ENCODE results near the gene SLC35F6.

Gene SLC35F6

GRCh38 chr2:26724784-26725520, 39.1 kb upstream of the SLC35F6 start:
- TF ChIP-seq, protein P1, sequence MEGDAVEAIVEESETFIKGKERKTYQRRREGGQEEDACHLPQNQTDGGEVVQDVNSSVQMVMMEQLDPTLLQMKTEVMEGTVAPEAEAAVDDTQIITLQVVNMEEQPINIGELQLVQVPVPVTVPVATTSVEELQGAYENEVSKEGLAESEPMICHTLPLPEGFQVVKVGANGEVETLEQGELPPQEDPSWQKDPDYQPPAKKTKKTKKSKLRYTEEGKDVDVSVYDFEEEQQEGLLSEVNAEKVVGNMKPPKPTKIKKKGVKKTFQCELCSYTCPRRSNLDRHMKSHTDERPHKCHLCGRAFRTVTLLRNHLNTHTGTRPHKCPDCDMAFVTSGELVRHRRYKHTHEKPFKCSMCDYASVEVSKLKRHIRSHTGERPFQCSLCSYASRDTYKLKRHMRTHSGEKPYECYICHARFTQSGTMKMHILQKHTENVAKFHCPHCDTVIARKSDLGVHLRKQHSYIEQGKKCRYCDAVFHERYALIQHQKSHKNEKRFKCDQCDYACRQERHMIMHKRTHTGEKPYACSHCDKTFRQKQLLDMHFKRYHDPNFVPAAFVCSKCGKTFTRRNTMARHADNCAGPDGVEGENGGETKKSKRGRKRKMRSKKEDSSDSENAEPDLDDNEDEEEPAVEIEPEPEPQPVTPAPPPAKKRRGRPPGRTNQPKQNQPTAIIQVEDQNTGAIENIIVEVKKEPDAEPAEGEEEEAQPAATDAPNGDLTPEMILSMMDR (IDR thresholded peaks at IDR 0.05; ENCODE audit: low read length, missing control alignments) = no peak
- no peak for DNase-seq (ENCODE audit: low read depth)

GRCh38 chr2:26725521-26725820, 38.6 kb upstream of the SLC35F6 start:
- DNase-seq (ENCODE audit: low read depth) = no peak
- no peak overlapping the region for H3K4me3 ChIP-seq (replicated peaks; ENCODE audit: low read depth, low read length)
- TF ChIP-seq, protein P1 (IDR thresholded peaks at IDR 0.05; ENCODE audit: low read length, missing control alignments) = no peak

More at GRCh38 chr2:26724784-26725520, 39.1 kb upstream of the SLC35F6 start:
- no peak overlapping the region for H3K4me3 ChIP-seq (replicated peaks; ENCODE audit: low read depth, low read length)

DNA sequence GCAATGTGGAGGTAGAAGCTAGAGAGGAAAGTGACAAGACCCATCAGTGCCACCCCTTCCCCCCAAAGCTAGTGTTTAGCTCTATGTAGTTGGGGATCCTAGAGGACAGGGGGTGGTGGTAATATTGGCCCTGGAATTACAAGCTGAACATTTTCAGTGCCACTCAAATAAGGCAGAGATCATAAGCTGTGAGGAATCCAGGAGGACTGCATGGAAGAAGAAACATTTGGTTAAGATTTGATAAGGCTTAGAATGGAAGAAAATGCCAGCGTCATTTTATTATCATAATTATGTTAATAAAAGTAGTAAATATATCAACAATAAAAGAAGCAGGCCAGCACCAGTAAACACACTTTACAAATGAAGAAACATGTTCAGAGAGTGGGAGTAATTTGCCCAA, 37.9 kb upstream of the SLC35F6 start:
- no peak for DNase-seq (ENCODE audit: low read depth)
- H3K4me3 ChIP-seq (replicated peaks; ENCODE audit: low read depth, low read length) = no peak overlapping the region
- TF ChIP-seq, protein P1 (IDR thresholded peaks at IDR 0.05; ENCODE audit: low read length, missing control alignments) = no peak

DNA sequence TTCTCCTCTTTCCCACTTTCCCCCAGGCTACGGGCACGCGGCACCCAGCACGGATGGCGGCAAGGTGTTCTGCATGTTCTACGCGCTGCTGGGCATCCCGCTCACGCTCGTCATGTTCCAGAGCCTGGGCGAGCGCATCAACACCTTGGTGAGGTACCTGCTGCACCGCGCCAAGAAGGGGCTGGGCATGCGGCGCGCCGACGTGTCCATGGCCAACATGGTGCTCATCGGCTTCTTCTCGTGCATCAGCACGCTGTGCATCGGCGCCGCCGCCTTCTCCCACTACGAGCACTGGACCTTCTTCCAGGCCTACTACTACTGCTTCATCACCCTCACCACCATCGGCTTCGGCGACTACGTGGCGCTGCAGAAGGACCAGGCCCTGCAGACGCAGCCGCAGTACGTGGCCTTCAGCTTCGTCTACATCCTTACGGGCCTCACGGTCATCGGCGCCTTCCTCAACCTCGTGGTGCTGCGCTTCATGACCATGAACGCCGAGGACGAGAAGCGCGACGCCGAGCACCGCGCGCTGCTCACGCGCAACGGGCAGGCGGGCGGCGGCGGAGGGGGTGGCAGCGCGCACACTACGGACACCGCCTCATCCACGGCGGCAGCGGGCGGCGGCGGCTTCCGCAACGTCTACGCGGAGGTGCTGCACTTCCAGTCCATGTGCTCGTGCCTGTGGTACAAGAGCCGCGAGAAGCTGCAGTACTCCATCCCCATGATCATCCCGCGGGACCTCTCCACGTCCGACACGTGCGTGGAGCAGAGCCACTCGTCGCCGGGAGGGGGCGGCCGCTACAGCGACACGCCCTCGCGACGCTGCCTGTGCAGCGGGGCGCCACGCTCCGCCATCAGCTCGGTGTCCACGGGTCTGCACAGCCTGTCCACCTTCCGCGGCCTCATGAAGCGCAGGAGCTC, 36.2 kb upstream of the SLC35F6 start:
- H3K4me3 ChIP-seq (replicated peaks; ENCODE audit: low read depth, low read length) = no peak overlapping the region
- DNase-seq (ENCODE audit: low read depth) = no peak
- TF ChIP-seq, protein P1 (IDR thresholded peaks at IDR 0.05; ENCODE audit: low read length, missing control alignments) = peak; percentile 9

DNA sequence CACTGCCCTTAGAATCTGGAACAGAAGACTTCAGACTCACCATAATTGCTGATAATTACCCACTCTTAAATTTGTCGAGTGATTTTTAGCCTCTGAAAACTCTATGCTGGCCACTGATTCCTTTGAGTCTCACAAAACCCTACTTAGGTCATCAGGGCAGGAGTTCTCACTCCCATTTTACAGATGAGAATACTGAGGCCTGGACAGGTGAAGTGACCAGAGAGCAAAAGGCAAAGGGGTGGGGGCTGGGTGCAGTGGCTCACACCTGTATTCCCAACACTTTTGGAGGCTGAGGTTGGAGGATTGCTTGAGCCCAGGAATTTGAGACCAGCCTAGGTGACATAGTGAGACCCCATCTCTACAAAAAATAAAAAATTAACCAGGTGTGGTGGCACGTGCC, 34.8 kb upstream of the SLC35F6 start:
- H3K4me3 ChIP-seq (replicated peaks; ENCODE audit: low read depth, low read length) = no peak overlapping the region
- TF ChIP-seq, protein P1 (IDR thresholded peaks at IDR 0.05; ENCODE audit: low read length, missing control alignments) = no peak
- DNase-seq (ENCODE audit: low read depth) = no peak

- no peak for DNase-seq (ENCODE audit: low read depth)
- no peak overlapping the region for H3K4me3 ChIP-seq (replicated peaks; ENCODE audit: low read depth, low read length)
- TF ChIP-seq, protein P1 (IDR thresholded peaks at IDR 0.05; ENCODE audit: low read length, missing control alignments) = no peak
These were observed 33.3 kb upstream of the SLC35F6 start for GRCh38 chr2:26730549-26731344.
